D341Med (cell line): ENCODE data around the gene PRDX3.

Experiments
- DNase-seq: peaks from one replicate; pipeline ENCODE4 v3.0.0; 2012; ENCODE audit warnings: low spot score

Gene PRDX3

GRCh38 chr10:119178372-119179119, at the start of gene PRDX3:
Gene PRDX3 (minus strand): TSS chr10:119178812. CDS start chr10:119178790, 22 bp downstream.
- DNase-seq: peak; percentile 91

GRCh38 chr10:119227825-119228224, 49.2 kb upstream of the PRDX3 start:
- no peak for DNase-seq

- no peak for DNase-seq
These were observed 46.6 kb upstream of the PRDX3 start for GRCh38 chr10:119225083-119225658.

- no peak for DNase-seq
These were observed 44.4 kb upstream of the PRDX3 start for GRCh38 chr10:119222966-119223386.

GRCh38 chr10:119222537-119222936, 43.9 kb upstream of the PRDX3 start:
- no peak for DNase-seq

GRCh38 chr10:119221666-119222065, 43.1 kb upstream of the PRDX3 start:
- DNase-seq: no peak

- DNase-seq: no peak
These were observed 42.6 kb upstream of the PRDX3 start for GRCh38 chr10:119221201-119221600.

GRCh38 chr10:119219871-119220270, 41.3 kb upstream of the PRDX3 start:
- DNase-seq: no peak

- DNase-seq: no peak
These were observed 39.4 kb upstream of the PRDX3 start for GRCh38 chr10:119217991-119218490.

GRCh38 chr10:119217401-119217800, 38.8 kb upstream of the PRDX3 start:
- no peak for DNase-seq

GRCh38 chr10:119216127-119216526, 37.5 kb upstream of the PRDX3 start:
- no peak for DNase-seq

GRCh38 chr10:119215371-119215770, 36.8 kb upstream of the PRDX3 start:
- DNase-seq: no peak

GRCh38 chr10:119211625-119212441, 33.2 kb upstream of the PRDX3 start:
- no peak for DNase-seq

- no peak for DNase-seq
These were observed 32.6 kb upstream of the PRDX3 start for GRCh38 chr10:119211176-119211575.

- no peak for DNase-seq
These were observed 32.0 kb upstream of the PRDX3 start for GRCh38 chr10:119210633-119211032.

- DNase-seq: no peak
These were observed 31.2 kb upstream of the PRDX3 start for GRCh38 chr10:119209736-119210355.

- DNase-seq: peak; percentile 61
These were observed 30.6 kb upstream of the PRDX3 start for GRCh38 chr10:119209035-119209735.

GRCh38 chr10:119208553-119208940, 29.9 kb upstream of the PRDX3 start:
- DNase-seq: no peak

GRCh38 chr10:119207713-119208552, 29.3 kb upstream of the PRDX3 start:
- DNase-seq: peak; percentile 54

GRCh38 chr10:119207366-119207666, 28.7 kb upstream of the PRDX3 start, which contains the start of gene GRK5:
Gene GRK5 (plus strand): TSS chr10:119207571. CDS start chr10:119207918, 347 bp downstream.
- DNase-seq: peak; percentile 92
